ENCODE measurements around the gene RTN1.

RTN1 gene

GRCh38 chr14:59622631-59623030 is 247.9 kb downstream of the RTN1 start:
- DNase-seq = no peak

- no peak for DNase-seq
These were observed 251.5 kb downstream of the RTN1 start for GRCh38 chr14:59619061-59619460.

GRCh38 chr14:59601056-59601455 is 269.5 kb downstream of the RTN1 start:
- DNase-seq = no peak

- DNase-seq = no peak
These were observed 270.2 kb downstream of the RTN1 start for GRCh38 chr14:59600211-59600945.

- DNase-seq = no peak
These were observed 275.5 kb downstream of the RTN1 start for GRCh38 chr14:59595071-59595470.

- DNase-seq = no peak
These were observed 278.8 kb downstream of the RTN1 start for GRCh38 chr14:59591641-59592370.

- no peak for DNase-seq
These were observed 282.5 kb downstream of the RTN1 start for GRCh38 chr14:59588101-59588500.

GRCh38 chr14:59585891-59586554 is 284.6 kb downstream of the RTN1 start:
- DNase-seq = no peak

GRCh38 chr14:59583755-59584154 is 286.8 kb downstream of the RTN1 start:
- no peak for DNase-seq

- no peak for DNase-seq
These were observed 287.6 kb downstream of the RTN1 start for GRCh38 chr14:59582845-59583509.

GRCh38 chr14:59582161-59582560 is 288.4 kb downstream of the RTN1 start:
- DNase-seq = no peak

- DNase-seq = no peak
These were observed 289.7 kb downstream of the RTN1 start for GRCh38 chr14:59580911-59581310.

GRCh38 chr14:59576332-59577294 is 294.0 kb downstream of the RTN1 start, which contains the start of gene CCDC175:
Gene CCDC175 (minus strand): TSS chr14:59576812. CDS start chr14:59576775, 37 bp downstream.
- peak; percentile 80 for DNase-seq

GRCh38 chr14:59570122-59570521 is 300.5 kb downstream of the RTN1 start:
- no peak for DNase-seq

GRCh38 chr14:59566725-59567124 is 303.9 kb downstream of the RTN1 start:
- no peak for DNase-seq

GRCh38 chr14:59566296-59566695 is 304.3 kb downstream of the RTN1 start:
- DNase-seq = no peak

GRCh38 chr14:59565087-59565486 is 305.5 kb downstream of the RTN1 start:
- no peak for DNase-seq

- no peak for DNase-seq
These were observed 306.2 kb downstream of the RTN1 start for GRCh38 chr14:59564366-59564765.

- DNase-seq = no peak
These were observed 323.3 kb downstream of the RTN1 start for GRCh38 chr14:59547310-59547709.

Data from activated naive CD4-positive, alpha-beta T cell treated with anti-CD3 and anti-CD28 coated beads, Interleukin-2, amount 50 U/mL, for 16 hours (primary cell).